ENCODE data around the gene CES4A. TPM values are rescaled to one million over a fixed set of nuclear protein-coding genes. Genes with fewer than 3 reads are reported as not detected.

CES4A gene
- total and polyA plus RNA-seq, 9 of the 15 experiments (the other 6 are each of a cell fraction or from before 2014, with no cell fraction given), result 0.09 to 0.13 (median 0.11) TPM; not detected in 6

DNA sequence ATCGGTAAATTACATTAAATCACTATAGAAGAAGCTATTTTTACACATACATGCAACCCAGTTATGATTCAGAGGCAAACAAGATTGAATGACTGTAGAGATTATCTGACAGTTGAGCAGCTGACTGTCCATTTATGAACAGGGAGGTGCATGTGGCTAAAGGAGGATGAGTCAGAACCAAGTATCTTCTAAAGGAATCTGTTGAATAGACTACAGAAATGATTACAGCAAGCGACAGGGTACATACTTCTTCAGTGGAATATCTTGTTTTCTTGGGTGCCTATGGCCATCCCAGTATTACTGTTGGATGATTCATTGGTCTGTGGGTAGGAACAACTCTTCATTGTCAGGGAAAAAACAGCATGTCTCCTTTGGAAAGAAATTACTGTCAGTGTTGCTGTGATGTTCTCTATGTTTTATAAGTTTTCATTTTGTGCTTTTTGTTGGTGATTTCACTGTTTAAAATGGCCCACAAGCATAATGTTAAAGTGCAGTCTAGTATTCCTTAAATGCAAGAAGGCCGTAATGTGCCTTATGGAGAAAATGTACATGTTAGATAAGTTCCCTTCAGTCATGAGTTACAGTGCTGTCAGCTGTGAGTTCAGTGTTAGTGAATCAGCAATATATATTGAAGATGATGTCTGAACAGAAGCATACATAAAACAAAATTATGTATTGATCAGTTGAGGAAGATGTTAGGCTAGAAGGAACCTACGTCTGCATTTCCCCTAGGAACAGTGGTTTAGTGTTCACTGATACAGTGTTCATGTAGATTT is 67.5 kb downstream of the CES4A start (continued):
- TF ChIP-seq, protein P1, sequence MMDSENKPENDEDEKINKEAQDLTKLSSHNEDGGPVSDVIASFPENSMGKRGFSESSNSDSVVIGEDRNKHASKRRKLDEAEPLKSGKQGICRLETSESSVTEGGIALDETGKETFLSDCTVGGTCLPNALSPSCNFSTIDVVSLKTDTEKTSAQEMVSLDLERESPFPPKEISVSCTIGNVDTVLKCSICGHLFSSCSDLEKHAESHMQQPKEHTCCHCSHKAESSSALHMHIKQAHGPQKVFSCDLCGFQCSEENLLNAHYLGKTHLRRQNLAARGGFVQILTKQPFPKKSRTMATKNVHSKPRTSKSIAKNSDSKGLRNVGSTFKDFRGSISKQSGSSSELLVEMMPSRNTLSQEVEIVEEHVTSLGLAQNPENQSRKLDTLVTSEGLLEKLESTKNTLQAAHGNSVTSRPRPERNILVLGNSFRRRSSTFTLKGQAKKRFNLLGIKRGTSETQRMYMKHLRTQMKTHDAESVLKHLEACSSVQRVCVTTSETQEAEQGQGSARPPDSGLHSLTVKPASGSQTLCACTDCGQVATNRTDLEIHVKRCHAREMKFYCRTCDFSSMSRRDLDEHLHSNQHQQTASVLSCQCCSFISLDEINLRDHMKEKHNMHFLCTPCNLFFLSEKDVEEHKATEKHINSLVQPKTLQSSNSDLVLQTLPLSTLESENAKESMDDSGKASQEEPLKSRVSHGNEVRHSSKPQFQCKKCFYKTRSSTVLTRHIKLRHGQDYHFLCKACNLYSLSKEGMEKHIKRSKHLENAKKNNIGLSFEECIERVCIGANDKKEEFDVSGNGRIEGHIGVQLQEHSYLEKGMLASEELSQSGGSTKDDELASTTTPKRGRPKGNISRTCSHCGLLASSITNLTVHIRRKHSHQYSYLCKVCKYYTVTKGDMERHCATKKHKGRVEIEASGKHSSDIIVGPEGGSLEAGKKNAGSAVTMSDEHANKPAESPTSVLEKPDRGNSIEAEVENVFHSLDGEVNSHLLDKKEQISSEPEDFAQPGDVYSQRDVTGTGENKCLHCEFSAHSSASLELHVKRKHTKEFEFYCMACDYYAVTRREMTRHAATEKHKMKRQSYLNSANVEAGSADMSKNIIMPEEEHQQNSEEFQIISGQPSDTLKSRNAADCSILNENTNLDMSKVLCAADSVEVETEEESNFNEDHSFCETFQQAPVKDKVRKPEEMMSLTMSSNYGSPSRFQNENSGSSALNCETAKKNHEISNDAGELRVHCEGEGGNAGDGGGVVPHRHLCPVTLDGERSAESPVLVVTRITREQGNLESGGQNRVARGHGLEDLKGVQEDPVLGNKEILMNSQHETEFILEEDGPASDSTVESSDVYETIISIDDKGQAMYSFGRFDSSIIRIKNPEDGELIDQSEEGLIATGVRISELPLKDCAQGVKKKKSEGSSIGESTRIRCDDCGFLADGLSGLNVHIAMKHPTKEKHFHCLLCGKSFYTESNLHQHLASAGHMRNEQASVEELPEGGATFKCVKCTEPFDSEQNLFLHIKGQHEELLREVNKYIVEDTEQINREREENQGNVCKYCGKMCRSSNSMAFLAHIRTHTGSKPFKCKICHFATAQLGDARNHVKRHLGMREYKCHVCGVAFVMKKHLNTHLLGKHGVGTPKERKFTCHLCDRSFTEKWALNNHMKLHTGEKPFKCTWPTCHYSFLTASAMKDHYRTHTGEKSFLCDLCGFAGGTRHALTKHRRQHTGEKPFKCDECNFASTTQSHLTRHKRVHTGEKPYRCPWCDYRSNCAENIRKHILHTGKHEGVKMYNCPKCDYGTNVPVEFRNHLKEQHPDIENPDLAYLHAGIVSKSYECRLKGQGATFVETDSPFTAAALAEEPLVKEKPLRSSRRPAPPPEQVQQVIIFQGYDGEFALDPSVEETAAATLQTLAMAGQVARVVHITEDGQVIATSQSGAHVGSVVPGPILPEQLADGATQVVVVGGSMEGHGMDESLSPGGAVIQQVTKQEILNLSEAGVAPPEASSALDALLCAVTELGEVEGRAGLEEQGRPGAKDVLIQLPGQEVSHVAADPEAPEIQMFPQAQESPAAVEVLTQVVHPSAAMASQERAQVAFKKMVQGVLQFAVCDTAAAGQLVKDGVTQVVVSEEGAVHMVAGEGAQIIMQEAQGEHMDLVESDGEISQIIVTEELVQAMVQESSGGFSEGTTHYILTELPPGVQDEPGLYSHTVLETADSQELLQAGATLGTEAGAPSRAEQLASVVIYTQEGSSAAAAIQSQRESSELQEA (IDR thresholded peaks at IDR 0.05; ENCODE audit: low read depth), result peak; percentile 78
- TF ChIP-seq, protein P2, sequence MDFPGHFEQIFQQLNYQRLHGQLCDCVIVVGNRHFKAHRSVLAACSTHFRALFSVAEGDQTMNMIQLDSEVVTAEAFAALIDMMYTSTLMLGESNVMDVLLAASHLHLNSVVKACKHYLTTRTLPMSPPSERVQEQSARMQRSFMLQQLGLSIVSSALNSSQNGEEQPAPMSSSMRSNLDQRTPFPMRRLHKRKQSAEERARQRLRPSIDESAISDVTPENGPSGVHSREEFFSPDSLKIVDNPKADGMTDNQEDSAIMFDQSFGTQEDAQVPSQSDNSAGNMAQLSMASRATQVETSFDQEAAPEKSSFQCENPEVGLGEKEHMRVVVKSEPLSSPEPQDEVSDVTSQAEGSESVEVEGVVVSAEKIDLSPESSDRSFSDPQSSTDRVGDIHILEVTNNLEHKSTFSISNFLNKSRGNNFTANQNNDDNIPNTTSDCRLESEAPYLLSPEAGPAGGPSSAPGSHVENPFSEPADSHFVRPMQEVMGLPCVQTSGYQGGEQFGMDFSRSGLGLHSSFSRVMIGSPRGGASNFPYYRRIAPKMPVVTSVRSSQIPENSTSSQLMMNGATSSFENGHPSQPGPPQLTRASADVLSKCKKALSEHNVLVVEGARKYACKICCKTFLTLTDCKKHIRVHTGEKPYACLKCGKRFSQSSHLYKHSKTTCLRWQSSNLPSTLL (IDR thresholded peaks at IDR 0.05), result no peak
- TF ChIP-seq ZNF79 (CRISPR knock-in tag; IDR thresholded peaks at IDR 0.05; ENCODE audit: low read depth) (no peak), FOXP1 (CRISPR knock-in tag; IDR thresholded peaks at IDR 0.05) (no peak), GATAD2A (IDR thresholded peaks at IDR 0.05) (no peak), PCBP1 (IDR thresholded peaks at IDR 0.05; ENCODE audit: low read depth, low read length, poor library complexity, severe bottlenecking) (no peak), MEIS2 (IDR thresholded peaks at IDR 0.05; ENCODE audit: partially characterized antibody) (peak; percentile 73), SMARCE1 (IDR thresholded peaks at IDR 0.05) (peak; percentile 75; the same call in 1 of the 2 replicates), NFE2 (IDR thresholded peaks at IDR 0.05; ENCODE audit: low read depth) (peak; percentile 56), POLR2AphosphoS5 (IDR thresholded peaks at IDR 0.05; ENCODE audit: control insufficient read depth, insufficient read depth, low read depth, low read length) (no peak), KAT8 (IDR thresholded peaks at IDR 0.05; ENCODE audit: low read depth) (no peak), ARHGAP35 (IDR thresholded peaks at IDR 0.05; ENCODE audit: partially characterized antibody) (no peak), GTF2F1 (IDR thresholded peaks at IDR 0.05; ENCODE audit: low read depth, low read length) (no peak), ZNF444 (CRISPR knock-in tag; IDR thresholded peaks at IDR 0.05) (no peak), CAMTA2 (CRISPR knock-in tag; conservative IDR thresholded peaks at IDR 0.05) (no peak), EGR1 (conservative IDR thresholded peaks at IDR 0.05) (no peak)
- TF ChIP-seq, protein P3, sequence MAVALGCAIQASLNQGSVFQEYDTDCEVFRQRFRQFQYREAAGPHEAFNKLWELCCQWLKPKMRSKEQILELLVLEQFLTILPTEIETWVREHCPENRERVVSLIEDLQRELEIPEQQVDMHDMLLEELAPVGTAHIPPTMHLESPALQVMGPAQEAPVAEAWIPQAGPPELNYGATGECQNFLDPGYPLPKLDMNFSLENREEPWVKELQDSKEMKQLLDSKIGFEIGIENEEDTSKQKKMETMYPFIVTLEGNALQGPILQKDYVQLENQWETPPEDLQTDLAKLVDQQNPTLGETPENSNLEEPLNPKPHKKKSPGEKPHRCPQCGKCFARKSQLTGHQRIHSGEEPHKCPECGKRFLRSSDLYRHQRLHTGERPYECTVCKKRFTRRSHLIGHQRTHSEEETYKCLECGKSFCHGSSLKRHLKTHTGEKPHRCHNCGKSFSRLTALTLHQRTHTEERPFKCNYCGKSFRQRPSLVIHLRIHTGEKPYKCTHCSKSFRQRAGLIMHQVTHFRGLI (CRISPR knock-in tag; IDR thresholded peaks at IDR 0.05), result no peak

All from K562 (cell line).